HepG2 (cell line): ENCODE measurements around the gene ADAMTSL4. TPM values are rescaled to one million over a fixed set of nuclear protein-coding genes. Genes with fewer than 3 reads are reported as not detected.
A peak's percentile ranks its signal among the peaks of the same experiment; 100 is the strongest.

Experiments
- CAMTA2 ChIP-seq: sonication (generic); formaldehyde crosslinking; IDR thresholded peaks from 2 replicates; pipeline ENCODE4 v1.4.0; 2020; ENCODE audit warnings: mild to moderate bottlenecking, missing genetic modification reagents, borderline replicate concordance
- CHD4 ChIP-seq: fragments of 200-600 bp; sonication (generic); IDR thresholded peaks from 2 replicates; pipeline ENCODE4 v1.7.0; 2017; ENCODE audit warnings: mild to moderate bottlenecking, low read length, borderline replicate concordance
- ELF4 ChIP-seq: sonication (generic); formaldehyde crosslinking; IDR thresholded peaks from 2 replicates; pipeline ENCODE4 v1.5.0; 2020; ENCODE audit warnings: missing genetic modification reagents, mild to moderate bottlenecking, moderate library complexity, borderline replicate concordance
- ETV6 ChIP-seq: sonication (generic); formaldehyde crosslinking; conservative IDR thresholded peaks from 2 replicates; pipeline ENCODE4 v1.4.0; 2020; ENCODE audit warnings: missing genetic modification reagents
- FLYWCH1 ChIP-seq: sonication (generic); formaldehyde crosslinking; IDR thresholded peaks from 2 replicates; pipeline ENCODE4 v1.8.1; 2023; ENCODE audit warnings: mild to moderate bottlenecking, missing genetic modification reagents
- GATA4 ChIP-seq: sonication (generic); IDR thresholded peaks from 2 replicates; pipeline ENCODE4 v1.6.1; 2016; ENCODE audit warnings: antibody characterized with exemption, low read depth, borderline replicate concordance
- HBP1 ChIP-seq: IDR thresholded peaks from 2 replicates; pipeline ENCODE4 v1.6.1; 2016; ENCODE audit warnings: low read depth, control low read depth
- HDAC1 ChIP-seq: sonication (generic); formaldehyde crosslinking; IDR thresholded peaks from 2 replicates; pipeline ENCODE4 v1.5.1; 2020; ENCODE audit warnings: mild to moderate bottlenecking, missing genetic modification reagents
- HHEX ChIP-seq: IDR thresholded peaks from 2 replicates; pipeline ENCODE4 v1.6.1; 2016; ENCODE audit warnings: control low read depth
- IKZF1 ChIP-seq: fragments of 450-650 bp; IDR thresholded peaks from 2 replicates; pipeline ENCODE4 v1.7.1; 2016
- MAX ChIP-seq: IDR thresholded peaks from 2 replicates; pipeline ENCODE4 v1.6.1; 2012; ENCODE audit warnings: inconsistent platforms
- MED8 ChIP-seq: sonication (generic); formaldehyde crosslinking; IDR thresholded peaks from 2 replicates; pipeline ENCODE4 v1.8.1; 2023; ENCODE audit warnings: mild to moderate bottlenecking, missing genetic modification reagents; ENCODE audit not compliant: insufficient replicate concordance
- NFIC ChIP-seq: IDR thresholded peaks from 2 replicates; pipeline ENCODE4 v1.6.1; 2012; ENCODE audit warnings: mild to moderate bottlenecking, low read length, inconsistent platforms
- PCBP2 ChIP-seq: fragments of 200-400 bp; formaldehyde crosslinking; optimal IDR thresholded peaks from 2 replicates; pipeline ENCODE3; 2018; ENCODE audit warnings: low read length, low read depth; ENCODE audit not compliant: poor library complexity, severe bottlenecking
- PHF5A ChIP-seq: IDR thresholded peaks from one replicate; pipeline ENCODE4 v1.6.1; 2018; ENCODE audit warnings: low read depth, missing genetic modification reagents; ENCODE audit not compliant: unreplicated experiment
- RNF2 ChIP-seq: fragments of 450-650 bp; conservative IDR thresholded peaks from 2 replicates; pipeline ENCODE4 v1.6.1; 2016; ENCODE audit warnings: low read depth
- SNAPC5 ChIP-seq: sonication (generic); formaldehyde crosslinking; IDR thresholded peaks from 2 replicates; pipeline ENCODE4 v1.8.1; 2023; ENCODE audit warnings: mild to moderate bottlenecking, missing genetic modification reagents, borderline replicate concordance
- TAF15 ChIP-seq: fragments of 200-400 bp; formaldehyde crosslinking; IDR thresholded peaks from one replicate; pipeline ENCODE4 v1.6.1; 2018; ENCODE audit warnings: mild to moderate bottlenecking, low read depth, low read length; ENCODE audit not compliant: poor library complexity, severe bottlenecking
- TCF7L2 ChIP-seq: IDR thresholded peaks from 2 replicates; pipeline ENCODE4 v1.6.1; 2011; ENCODE audit warnings: mild to moderate bottlenecking, low read depth, low read length, moderate library complexity
- TIGD3 ChIP-seq: sonication (generic); formaldehyde crosslinking; IDR thresholded peaks from 2 replicates; pipeline ENCODE4 v1.5.1; 2020; ENCODE audit warnings: mild to moderate bottlenecking, missing genetic modification reagents, borderline replicate concordance
- ZBTB46 ChIP-seq: sonication (generic); formaldehyde crosslinking; IDR thresholded peaks from 2 replicates; pipeline ENCODE4 v1.4.0; 2020; ENCODE audit warnings: mild to moderate bottlenecking, missing genetic modification reagents, borderline replicate concordance
- ZC3H13 ChIP-seq: sonication (generic); formaldehyde crosslinking; IDR thresholded peaks from 2 replicates; pipeline ENCODE4 v1.8.1; 2023; ENCODE audit warnings: mild to moderate bottlenecking, missing genetic modification reagents, moderate library complexity
- ZFP36 ChIP-seq: fragments of 150-350 bp; IDR thresholded peaks from 2 replicates; pipeline ENCODE4 v1.6.1; 2018; ENCODE audit warnings: borderline replicate concordance, low read length, low read depth; ENCODE audit not compliant: partially characterized antibody
- ZNF121 ChIP-seq: sonication (generic); formaldehyde crosslinking; IDR thresholded peaks from 2 replicates; pipeline ENCODE4 v1.5.0; 2020; ENCODE audit warnings: mild to moderate bottlenecking, missing genetic modification reagents
- ZNF607 ChIP-seq: sonication (generic); formaldehyde crosslinking; IDR thresholded peaks from 2 replicates; pipeline ENCODE4 v1.5.1; 2020; ENCODE audit warnings: missing genetic modification reagents, mild to moderate bottlenecking, borderline replicate concordance
- ZNF773 ChIP-seq: sonication (generic); formaldehyde crosslinking; IDR thresholded peaks from 2 replicates; pipeline ENCODE4 v1.4.0; 2020; ENCODE audit warnings: missing genetic modification reagents, borderline replicate concordance
- polyA plus RNA-seq, 8 experiments: library from polyadenylated mRNA; depleted of rRNA in 3 of 8; stranded (reverse) in 7 of 8; unstranded in 1 of 8; fragments of >200 nt; fragmentation: Illumina TruSeq in 4 of 8; extraction: Trizol in 4 of 8; gene quantifications; 2 replicates each; pipeline versions ENCODE4 v1.2.1 to v1.2.3, GENCODE V29; 2011 to 2016; ENCODE audit warnings: low read depth in 4 of 8, missing spikeins in 1 of 8, mixed read lengths in 1 of 8; ENCODE audit not compliant: insufficient read depth in 1 of 8
- total RNA-seq, 5 experiments: library from RNA; depleted of rRNA; stranded (reverse); fragments of >200 nt; fragmentation: Illumina TruSeq; extraction: Trizol; gene quantifications; 2 replicates each; pipeline ENCODE4 v1.2.3, GENCODE V29; 2016; ENCODE audit warnings: low read depth in 1 of 5

Gene ADAMTSL4
- total and polyA plus RNA-seq, 2 of the 13 experiments (the other 11 are each of a cell fraction or from before 2014, with no cell fraction given) = 3.9 to 16.4 TPM

GRCh38 chr1:150515328-150516049 is 33.7 kb upstream of the ADAMTSL4 start, which contains the start of gene FALEC (continued):
- TF ChIP-seq TAF15 (no peak), ZBTB46 (CRISPR knock-in tag) (0 out of 2 replicates have a peak, but pooled peaks have one; percentile 67), CHD4 (peak; percentile 69; the same call in 1 of the 2 replicates), GATA4 (no peak), ZNF607 (peak; percentile 70; the same call in 1 of the 2 replicates), ZFP36 (no peak), ETV6 (CRISPR knock-in tag) (no peak), HHEX (no peak), PHF5A (CRISPR knock-in tag) (no peak), IKZF1 (no peak), HDAC1 (CRISPR knock-in tag) (peak; percentile 45; the same call in 1 of the 2 replicates), FLYWCH1 (CRISPR knock-in tag) (no peak), ZC3H13 (CRISPR knock-in tag) (0 out of 2 replicates have a peak, but pooled peaks have one; percentile 5), ZNF773 (no peak), NFIC (no peak), CAMTA2 (CRISPR knock-in tag) (no peak), MED8 (CRISPR knock-in tag) (peak; percentile 60), TIGD3 (CRISPR knock-in tag) (no peak), ZNF121 (CRISPR knock-in tag) (no peak), RNF2 (no peak), HBP1 (CRISPR knock-in tag) (no peak; the same call in 1 of the 2 replicates), SNAPC5 (CRISPR knock-in tag) (no peak), TCF7L2 (0 out of 2 replicates have a peak, but pooled peaks have one; percentile 43), PCBP2 (no peak), MAX (peak; percentile 76), ELF4 (CRISPR knock-in tag) (no peak)
